Stimulated activated CD8-positive, alpha-beta memory T cell treated with anti-CD3 and anti-CD28 coated beads, Interleukin-7, amount 100 ng/mL, for 1 hour (primary cell): ENCODE results near the gene ALAS2.
A peak's percentile ranks its signal among the peaks of the same experiment; 100 is the strongest.
"Not testable (repeated sequence)": the region's sequence is repeated elsewhere in the genome, so short reads cannot be mapped to it uniquely, and the experiment has no call there.

Source experiments
- DNase-seq, 2 donors: peaks; one replicate each; pipeline ENCODE4 v3.0.0-alpha.2; 2020; ENCODE audit warnings: low read depth in 2 of 2

The ALAS2 gene

DNA sequence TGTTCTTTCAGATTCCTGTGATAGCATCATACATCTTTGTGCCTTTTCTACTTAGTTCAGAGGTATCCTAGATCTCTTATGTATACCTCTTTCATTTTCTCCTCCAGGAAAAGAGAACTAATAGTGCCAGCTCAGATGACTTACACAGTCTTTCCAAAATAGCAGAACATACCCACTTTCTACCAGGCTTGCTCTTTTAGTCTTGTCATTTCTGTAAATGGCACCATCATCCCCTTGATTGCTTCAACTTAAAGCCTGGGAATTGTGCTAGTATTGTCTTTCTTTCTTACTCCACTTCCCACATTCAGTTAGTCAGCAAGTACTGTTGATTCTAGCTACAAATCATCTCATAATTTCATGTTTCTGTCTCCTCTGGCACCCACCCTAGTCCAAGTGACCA, 25.5 kb downstream of the ALAS2 start:
- DNase-seq: no peak

DNA sequence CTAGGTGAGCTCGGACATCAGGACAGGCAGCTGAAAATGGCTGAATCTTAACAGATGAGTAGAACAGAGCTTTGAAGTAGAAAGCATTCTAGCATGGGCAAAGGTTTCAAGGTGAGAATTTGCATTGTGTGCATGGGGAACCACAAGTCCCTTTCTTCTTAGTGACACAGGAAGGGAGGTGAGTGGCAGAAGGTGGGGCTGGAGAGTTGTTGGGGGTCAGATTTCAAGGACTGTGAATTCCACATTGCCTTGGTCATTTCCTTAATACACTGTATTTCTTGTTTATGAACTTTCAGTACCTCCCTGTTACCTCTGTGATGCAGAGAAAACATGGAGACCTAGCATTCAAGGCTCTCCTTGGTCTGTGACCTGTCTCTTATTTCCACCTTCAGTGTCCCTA, 26.5 kb downstream of the ALAS2 start:
- no peak for DNase-seq

DNA sequence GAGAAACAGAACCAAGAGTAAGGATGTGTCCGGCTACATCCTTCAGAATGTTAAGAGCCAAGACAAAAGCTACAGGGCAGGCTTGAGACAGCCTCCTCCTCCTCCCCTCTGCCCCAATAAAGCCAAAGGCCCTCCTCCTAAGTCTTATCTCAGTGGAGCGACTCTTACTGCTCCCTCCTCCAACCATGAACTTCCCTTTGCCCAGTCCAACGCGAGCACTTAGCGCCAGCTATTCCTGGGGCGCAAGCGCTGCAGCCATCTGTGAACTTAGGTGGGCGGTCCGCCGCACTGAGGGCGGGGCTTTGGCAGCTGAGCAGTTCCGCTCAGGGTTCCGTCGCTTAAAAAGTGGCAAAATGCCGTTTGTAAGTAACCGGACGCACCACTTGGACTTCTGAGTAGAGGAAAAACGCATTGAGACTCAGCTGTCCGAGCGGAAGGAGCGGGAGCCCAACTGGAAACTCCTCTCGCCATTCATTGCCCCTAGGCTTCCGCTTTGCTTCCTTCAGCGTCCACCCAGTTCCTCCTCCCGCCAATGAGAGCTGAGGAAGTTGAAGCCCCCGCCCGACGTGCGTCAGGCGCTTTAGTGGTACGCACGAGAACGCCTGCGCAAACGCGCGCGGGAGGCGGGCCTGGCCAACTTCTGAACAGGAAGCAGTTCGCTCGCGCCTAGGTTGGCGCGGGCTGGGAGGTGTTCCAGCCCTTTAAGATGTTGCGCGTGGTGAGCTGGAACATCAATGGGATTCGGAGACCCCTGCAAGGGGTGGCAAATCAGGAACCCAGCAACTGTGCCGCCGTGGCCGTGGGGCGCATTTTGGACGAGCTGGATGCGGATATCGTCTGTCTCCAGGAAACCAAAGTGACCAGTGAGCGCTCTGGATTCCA, 30.8 kb downstream of the ALAS2 start, which contains the start of gene APEX2:
Gene APEX2 (plus strand): TSS at position 647 of the 882 bp plus-strand sequence. CDS start 60 bp downstream, at position 707.
- DNase-seq: peak; percentile 64 to 71

DNA sequence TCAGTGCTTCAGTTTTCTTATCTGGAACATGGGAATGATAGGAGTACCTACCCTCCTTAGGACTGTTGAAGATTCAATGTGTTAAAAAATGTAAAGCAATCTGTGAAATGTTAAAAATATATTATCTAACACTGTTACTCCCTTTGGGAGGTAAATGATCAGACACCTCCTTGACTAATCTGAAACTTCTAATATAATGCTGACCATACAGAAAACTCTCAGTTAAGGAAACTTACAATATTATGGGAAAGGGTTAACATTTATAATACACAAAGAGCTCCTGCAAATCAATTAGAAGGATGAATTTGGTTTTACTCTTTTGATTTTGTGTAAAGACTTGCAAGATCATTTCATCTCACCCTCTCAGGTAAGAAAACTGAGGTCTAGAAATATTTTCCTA, 35.2 kb downstream of the ALAS2 start:
- no peak for DNase-seq

DNA sequence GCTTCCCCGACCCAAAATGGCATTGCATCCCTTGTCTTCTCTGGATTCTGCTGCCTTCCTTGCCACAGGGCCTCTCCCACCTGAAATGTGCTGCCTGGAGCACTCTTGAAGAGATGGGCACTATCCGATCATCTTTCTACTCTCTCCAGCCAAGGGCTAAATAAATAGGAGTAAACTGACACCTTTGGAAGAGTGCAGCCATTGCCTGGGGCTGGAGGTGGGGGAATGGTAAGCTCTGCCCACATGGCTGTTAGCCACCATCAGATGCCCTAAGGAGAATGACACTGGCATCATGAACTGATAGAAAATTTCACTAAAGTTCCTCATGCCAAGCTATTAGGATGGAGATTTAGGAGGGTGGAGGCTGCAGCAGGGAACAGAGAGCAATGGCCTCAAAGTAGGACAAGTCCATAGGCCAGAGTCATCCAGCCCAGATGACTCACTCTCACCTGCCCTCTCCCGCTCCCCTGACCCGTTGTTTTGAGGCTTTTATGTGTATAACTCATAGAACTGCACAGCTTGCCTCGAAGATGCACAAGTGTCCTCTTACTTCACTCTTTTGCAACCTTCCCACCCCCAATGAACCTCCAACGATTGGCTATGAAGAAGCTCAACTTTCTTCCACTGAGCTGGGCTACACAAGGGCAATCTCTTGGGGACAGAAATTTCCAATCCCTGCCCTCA, 36.0 kb downstream of the ALAS2 start:
- no peak for DNase-seq

DNA sequence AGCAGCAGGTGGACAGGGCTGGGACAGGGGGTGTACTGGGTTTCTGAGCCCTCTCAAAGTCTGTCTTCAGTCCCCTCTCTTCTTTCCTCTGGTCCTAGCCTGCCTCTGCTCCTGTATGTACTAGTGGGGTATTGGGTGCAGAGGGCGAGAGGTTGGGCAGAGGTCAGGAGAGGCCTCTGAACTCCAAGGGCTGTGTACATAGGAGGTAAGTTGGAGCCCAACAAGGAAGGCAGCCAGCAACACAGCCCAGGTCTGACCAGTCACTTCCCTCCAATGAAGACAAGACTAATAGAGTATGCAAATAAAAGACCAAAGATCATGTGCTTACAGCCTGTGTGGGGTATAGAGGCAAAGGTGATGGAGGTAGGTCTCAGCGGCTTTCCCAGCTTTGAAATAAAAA, 36.7 kb downstream of the ALAS2 start, which contains the start of gene PFKFB1:
Gene PFKFB1 (minus strand): TSS at position 90 of the 400 bp plus-strand sequence. CDS start 181 bp downstream, outside the sequence.
- no peak for DNase-seq

DNA sequence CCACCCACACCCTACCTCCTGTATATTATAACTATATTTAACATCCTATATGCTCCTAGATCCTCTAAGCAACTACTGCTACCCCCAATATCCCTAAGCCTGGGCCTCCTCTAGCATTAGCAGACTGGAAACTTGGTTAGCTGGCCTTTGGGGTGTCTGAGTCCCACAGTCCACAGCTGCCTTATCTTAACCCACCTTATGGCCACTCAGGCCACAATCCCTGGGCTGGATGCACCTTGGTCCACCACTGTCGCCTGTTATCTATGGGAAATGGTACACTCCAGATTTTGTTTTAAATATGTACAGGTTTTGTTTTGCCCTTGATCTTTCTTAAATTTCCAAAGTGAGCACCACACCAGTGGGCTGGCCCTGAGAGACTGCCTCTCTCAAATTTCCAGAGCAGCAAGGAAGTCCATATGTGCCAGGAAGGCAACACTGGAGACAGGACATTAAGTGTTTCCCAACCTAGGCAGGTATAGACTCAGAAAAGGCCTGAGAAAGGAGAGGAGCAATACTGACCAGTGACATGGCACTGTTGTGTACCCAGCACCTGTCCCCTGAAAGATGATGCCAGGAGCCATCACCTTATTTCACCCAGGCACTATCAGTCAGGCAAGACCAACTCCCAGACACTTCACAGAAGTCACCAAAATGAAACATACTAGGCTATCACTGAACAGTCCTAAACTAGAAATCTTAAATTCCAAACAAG, 37.7 kb downstream of the ALAS2 start:
- DNase-seq: no peak

DNA sequence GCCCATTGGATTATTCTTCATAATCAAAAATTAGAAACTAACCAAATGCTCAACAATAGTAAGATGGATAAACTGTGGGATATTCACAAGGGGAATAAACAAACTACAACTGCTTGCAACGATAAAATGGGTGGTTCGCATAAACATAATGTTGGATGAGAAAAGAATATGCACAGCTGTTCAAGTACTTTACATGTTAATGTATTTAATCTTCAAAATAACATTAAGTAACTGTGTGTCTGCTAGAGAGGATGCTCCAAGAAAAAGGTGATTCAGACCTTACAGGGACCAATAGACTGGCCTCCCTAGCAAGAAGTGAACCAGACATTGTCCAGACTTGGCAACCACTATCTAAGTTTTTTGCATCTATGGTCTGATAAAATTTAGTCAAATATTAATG, 39.1 kb downstream of the ALAS2 start:
- no peak for DNase-seq

DNA sequence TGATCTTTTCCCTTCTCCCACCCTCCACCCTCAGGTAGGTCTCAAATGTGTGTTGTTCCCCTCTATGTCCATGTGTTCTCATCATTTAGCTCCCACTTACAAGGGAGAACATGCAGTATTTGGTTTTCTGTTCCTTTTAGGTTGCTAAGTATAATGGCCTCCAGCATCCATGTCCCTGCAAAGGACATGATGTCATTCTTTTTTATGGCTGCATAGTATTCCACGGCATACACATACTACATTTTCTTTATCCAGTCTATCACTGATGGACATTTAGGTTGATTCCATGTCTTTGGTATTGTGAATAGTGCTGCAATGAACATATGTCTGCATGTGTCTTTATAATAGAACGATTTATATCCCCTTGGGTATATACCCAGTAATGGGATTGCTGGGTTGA, 47.5 kb downstream of the ALAS2 start:
- not testable (repeated sequence) for DNase-seq

DNA sequence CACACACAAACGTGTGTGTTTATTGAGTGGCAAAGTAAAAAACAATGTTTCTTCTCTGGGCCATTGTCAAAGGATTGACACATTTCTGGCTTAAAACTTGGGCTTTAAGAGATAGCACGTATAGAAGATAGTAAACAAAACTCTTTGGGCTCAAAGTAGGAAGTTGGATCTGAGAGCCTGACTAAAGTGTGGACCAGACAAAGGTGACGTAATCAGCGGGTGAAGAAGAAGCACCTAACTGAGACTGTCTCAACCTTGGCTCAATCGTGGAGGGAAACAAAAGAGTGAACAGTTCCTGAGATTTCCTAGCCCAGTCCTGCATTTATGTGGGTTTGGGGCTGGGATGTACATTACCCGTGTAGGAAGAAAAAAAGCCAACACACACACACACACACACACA, 50.4 kb downstream of the ALAS2 start:
- no peak for DNase-seq

DNA sequence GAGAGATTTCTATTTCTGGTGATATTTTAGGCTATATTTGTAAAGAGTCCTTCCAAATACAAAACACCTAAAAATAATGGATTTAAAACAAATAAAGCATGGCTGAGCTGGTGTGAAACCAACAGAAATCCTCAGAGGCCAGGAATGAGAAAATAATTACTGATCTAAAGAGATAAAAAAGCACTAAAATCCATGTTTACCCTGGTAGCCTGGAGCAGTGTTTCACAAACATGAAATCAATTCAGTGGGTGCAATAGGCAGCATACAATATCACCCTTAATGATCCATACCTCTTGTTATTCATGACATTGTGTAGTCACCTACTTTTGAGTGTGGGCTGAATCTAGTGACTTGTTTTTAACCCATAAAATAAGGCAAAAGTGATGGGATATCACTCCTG, 51.3 kb downstream of the ALAS2 start:
- DNase-seq: no peak

DNA sequence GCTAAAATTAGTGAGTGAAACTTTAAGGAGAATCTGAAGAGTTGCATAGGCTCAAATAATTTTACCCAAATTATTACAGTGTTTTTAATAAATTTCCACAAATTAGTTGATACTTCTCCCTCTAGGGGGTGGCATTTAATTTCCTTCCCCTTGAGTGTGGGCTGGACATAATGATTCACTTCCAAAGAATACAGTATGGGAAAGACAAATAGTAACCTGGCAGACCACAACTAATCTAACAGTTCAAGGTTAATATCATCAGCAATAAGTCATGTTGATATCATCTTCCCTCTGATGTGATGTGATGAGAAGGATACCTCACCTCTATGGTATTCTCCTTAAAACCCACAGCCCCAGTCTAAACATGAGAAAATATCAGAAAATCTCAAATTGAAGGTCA, 52.3 kb downstream of the ALAS2 start:
- DNase-seq: no peak

DNA sequence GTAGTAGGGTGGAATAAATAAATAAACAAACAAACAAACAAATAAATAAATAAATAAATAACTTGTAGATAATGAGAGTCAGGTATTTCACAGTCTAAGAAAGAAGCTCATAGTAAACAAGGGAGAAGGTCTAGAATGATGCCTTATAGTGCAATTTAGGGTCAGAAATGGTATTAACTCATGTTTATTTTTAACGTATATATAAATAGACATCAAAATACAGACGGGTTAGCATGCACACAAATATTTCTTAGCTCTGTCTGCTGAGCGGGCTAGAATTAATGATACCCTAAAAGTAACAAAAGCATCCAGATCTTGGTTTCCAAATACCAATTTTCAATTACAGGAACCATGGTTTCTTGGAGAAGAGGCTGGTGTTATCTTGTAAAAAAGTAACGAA, 53.4 kb downstream of the ALAS2 start:
- DNase-seq: no peak

DNA sequence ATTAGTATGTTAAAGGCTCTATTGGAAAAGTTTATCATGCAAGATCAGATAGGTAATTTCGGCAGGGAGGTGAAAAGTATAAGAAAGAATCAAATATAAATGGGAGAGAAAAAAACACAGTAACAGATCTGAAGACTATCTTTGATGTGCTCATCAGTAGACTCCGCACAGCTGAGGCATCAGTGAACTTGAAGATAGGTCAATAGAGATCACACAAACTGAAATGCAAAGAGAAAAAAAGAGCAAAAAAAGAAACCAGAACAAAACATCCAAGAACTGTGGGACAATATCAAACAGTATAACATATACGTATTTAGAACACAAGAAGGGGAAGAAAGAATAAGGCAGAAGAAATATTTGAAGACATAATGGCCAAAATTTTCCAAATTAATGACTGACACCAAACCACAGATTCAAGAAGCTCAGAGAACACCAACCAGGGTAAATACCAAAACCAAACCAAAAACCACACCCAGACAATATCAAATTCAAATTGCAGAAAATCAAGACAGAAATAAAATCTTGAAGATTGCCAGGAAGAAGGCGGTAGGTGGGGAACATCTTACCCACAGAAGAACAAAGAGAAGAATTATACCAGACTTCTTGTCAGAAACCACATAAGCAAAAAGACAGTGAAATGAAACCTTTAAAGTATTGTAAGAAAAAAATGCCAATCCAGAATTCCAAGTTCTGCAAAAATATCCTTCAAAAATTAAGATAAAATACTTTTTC, 65.8 kb downstream of the ALAS2 start:
- no peak for DNase-seq

DNA sequence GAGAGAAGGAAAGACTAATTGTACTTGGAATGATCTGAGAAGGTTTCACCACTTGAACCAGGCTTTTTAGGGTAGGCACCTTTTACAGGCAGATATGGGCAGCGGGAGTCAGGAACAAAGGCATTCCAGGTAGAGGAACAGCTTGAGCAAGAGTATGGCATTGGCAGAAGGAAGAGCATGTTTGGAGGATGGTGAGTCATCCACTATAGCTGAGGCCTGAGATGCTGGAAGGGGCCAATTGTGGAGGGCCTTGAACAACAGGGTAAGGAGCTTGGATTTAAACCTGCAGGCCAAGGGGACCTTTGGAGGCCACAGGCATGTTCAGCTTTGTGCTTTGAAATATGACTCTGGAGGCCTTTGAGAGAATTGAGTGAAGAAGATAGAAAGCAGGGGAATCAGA, 69.0 kb downstream of the ALAS2 start:
- no peak for DNase-seq
